Measurements from ENCODE around the gene ADISSP.
"Not testable (repeated sequence)": the region's sequence is repeated elsewhere in the genome, so short reads cannot be mapped to it uniquely, and the experiment has no call there.

The ADISSP gene

GRCh38 chr20:3794168-3794567, 26.6 kb upstream of the ADISSP start:
- H3K4me2 ChIP-seq (ENCODE audit: low read length); H2BK120ac ChIP-seq (ENCODE audit: insufficient read depth, low read length, poor library complexity); H3K18ac ChIP-seq (ENCODE audit: low read length); H3K4me3 ChIP-seq (ENCODE audit: low read depth, low read length); H2AFZ ChIP-seq (ENCODE audit: insufficient read depth, low read length, poor library complexity); H3K27ac ChIP-seq (ENCODE audit: low read depth, low read length); H3K14ac ChIP-seq (ENCODE audit: low read length); H3K36me3 ChIP-seq (ENCODE audit: control insufficient read depth in 1 of 2, insufficient read depth in 2 of 2, low read length in 2 of 2); H3K79me1 ChIP-seq (ENCODE audit: low read length); H2AK5ac ChIP-seq (ENCODE audit: low read length); H3K79me2 ChIP-seq (ENCODE audit: control insufficient read depth, insufficient read depth, low read length, poor library complexity); H3K9me3 ChIP-seq (ENCODE audit: insufficient read depth, low read depth, low read length); H2BK5ac ChIP-seq (ENCODE audit: low read depth, low read length, poor library complexity); H3K23ac ChIP-seq (ENCODE audit: low read length); H3K4ac ChIP-seq (ENCODE audit: low read depth, low read length); H2BK12ac ChIP-seq (ENCODE audit: low read length); DNase-seq; H4K8ac ChIP-seq (ENCODE audit: low read depth, low read length); H4K91ac ChIP-seq (ENCODE audit: low read depth, low read length); H3K9ac ChIP-seq (ENCODE audit: low read length); H4K12ac ChIP-seq (ENCODE audit: low read depth, low read length); H3K27me3 ChIP-seq (ENCODE audit: insufficient read depth, low read length): not testable (repeated sequence)
- H3K4me1 ChIP-seq (ENCODE audit: control insufficient read depth in 1 of 2, insufficient read depth in 2 of 2, low read length in 2 of 2), result peaks cover 13 to 15% of the 10 kb centered on the region in 2 experiments
- WGBS (ENCODE audit: extremely low coverage, insufficient coverage, insufficient read length), result no CpG with 5 or more reads among the region's 3 CpGs

GRCh38 chr20:3789201-3789600, 21.6 kb upstream of the ADISSP start:
- WGBS (ENCODE audit: extremely low coverage, insufficient coverage, insufficient read length), result no CpG with 5 or more reads among the region's 4 CpGs
- H4K91ac ChIP-seq (ENCODE audit: low read depth, low read length); H3K79me2 ChIP-seq (ENCODE audit: control insufficient read depth, insufficient read depth, low read length, poor library complexity); H2BK5ac ChIP-seq (ENCODE audit: low read depth, low read length, poor library complexity); H3K9ac ChIP-seq (ENCODE audit: low read length); H3K14ac ChIP-seq (ENCODE audit: low read length); H3K4me2 ChIP-seq (ENCODE audit: low read length); H3K27ac ChIP-seq (ENCODE audit: low read depth, low read length); H2BK12ac ChIP-seq (ENCODE audit: low read length); H3K9me3 ChIP-seq (ENCODE audit: insufficient read depth, low read depth, low read length); H3K4me3 ChIP-seq (ENCODE audit: low read depth, low read length); H2AFZ ChIP-seq (ENCODE audit: insufficient read depth, low read length, poor library complexity); DNase-seq; H3K79me1 ChIP-seq (ENCODE audit: low read length); H2AK5ac ChIP-seq (ENCODE audit: low read length); H3K4ac ChIP-seq (ENCODE audit: low read depth, low read length); H3K27me3 ChIP-seq (ENCODE audit: insufficient read depth, low read length); H4K12ac ChIP-seq (ENCODE audit: low read depth, low read length); H4K8ac ChIP-seq (ENCODE audit: low read depth, low read length); H3K23ac ChIP-seq (ENCODE audit: low read length); H3K18ac ChIP-seq (ENCODE audit: low read length); H2BK120ac ChIP-seq (ENCODE audit: insufficient read depth, low read length, poor library complexity): not testable (repeated sequence)
- peaks cover 11 to 18% of the 10 kb centered on the region in 2 experiments for H3K4me1 ChIP-seq (ENCODE audit: control insufficient read depth in 1 of 2, insufficient read depth in 2 of 2, low read length in 2 of 2)
- H3K36me3 ChIP-seq (ENCODE audit: control insufficient read depth in 1 of 2, insufficient read depth in 2 of 2, low read length in 2 of 2), result peaks cover 7 to 11% of the 10 kb centered on the region in 2 experiments

- Histone ChIP-seq H2AFZ (ENCODE audit: insufficient read depth, low read length, poor library complexity) (no peak overlapping the region), H3K36me3 (ENCODE audit: control insufficient read depth in 1 of 2, insufficient read depth in 2 of 2, low read length in 2 of 2) (peaks cover 8 to 12% of the 10 kb centered on the region in 2 experiments), H2BK12ac (ENCODE audit: low read length) (no peak overlapping the region), H3K79me2 (ENCODE audit: control insufficient read depth, insufficient read depth, low read length, poor library complexity) (peaks cover 4% of the 10 kb centered on the region), H3K18ac (ENCODE audit: low read length) (no peak overlapping the region), H2BK120ac (ENCODE audit: insufficient read depth, low read length, poor library complexity) (no peak overlapping the region), H3K9ac (ENCODE audit: low read length) (no peak overlapping the region), H4K12ac (ENCODE audit: low read depth, low read length) (no peak overlapping the region), H2AK5ac (ENCODE audit: low read length) (no peak overlapping the region), H3K79me1 (ENCODE audit: low read length) (peaks cover 3% of the 10 kb centered on the region), H3K23ac (ENCODE audit: low read length) (no peak overlapping the region), H3K14ac (ENCODE audit: low read length) (no peak overlapping the region), H4K91ac (ENCODE audit: low read depth, low read length) (no peak overlapping the region), H2BK5ac (ENCODE audit: low read depth, low read length, poor library complexity) (no peak overlapping the region), H3K27me3 (ENCODE audit: insufficient read depth, low read length) (no peaks in the 10 kb centered on the region), H4K8ac (ENCODE audit: low read depth, low read length) (no peak overlapping the region), H3K27ac (ENCODE audit: low read depth, low read length) (no peak overlapping the region), H3K9me3 (ENCODE audit: insufficient read depth, low read depth, low read length) (peaks cover 1% of the 10 kb centered on the region), H3K4me3 (ENCODE audit: low read depth, low read length) (no peak overlapping the region), H3K4ac (ENCODE audit: low read depth, low read length) (no peak overlapping the region), H3K4me2 (ENCODE audit: low read length) (no peak overlapping the region), H3K4me1 (ENCODE audit: control insufficient read depth in 1 of 2, insufficient read depth in 2 of 2, low read length in 2 of 2) (peaks cover 12 to 21% of the 10 kb centered on the region in 2 experiments)
- no CpG with 5 or more reads among the region's 4 CpGs for WGBS (ENCODE audit: extremely low coverage, insufficient coverage, insufficient read length)
- no peak for DNase-seq
Observed at GRCh38 chr20:3788685-3789155, 21.2 kb upstream of the ADISSP start.

GRCh38 chr20:3787324-3788014, 19.9 kb upstream of the ADISSP start:
- H2BK120ac ChIP-seq (ENCODE audit: insufficient read depth, low read length, poor library complexity), result no peak overlapping the region
- DNase-seq, result no peak

More at GRCh38 chr20:3787324-3788014, 19.9 kb upstream of the ADISSP start:
- Histone ChIP-seq H4K12ac (ENCODE audit: low read depth, low read length) (no peak overlapping the region), H3K18ac (ENCODE audit: low read length) (no peak overlapping the region), H3K4ac (ENCODE audit: low read depth, low read length) (no peak overlapping the region), H3K4me2 (ENCODE audit: low read length) (no peak overlapping the region), H3K27ac (ENCODE audit: low read depth, low read length) (no peak overlapping the region), H4K91ac (ENCODE audit: low read depth, low read length) (no peak overlapping the region), H3K79me2 (ENCODE audit: control insufficient read depth, insufficient read depth, low read length, poor library complexity) (peaks cover 5% of the 10 kb centered on the region), H4K8ac (ENCODE audit: low read depth, low read length) (no peak overlapping the region), H3K4me1 (ENCODE audit: control insufficient read depth in 1 of 2, insufficient read depth in 2 of 2, low read length in 2 of 2) (peaks cover 21 to 30% of the 10 kb centered on the region in 2 experiments), H2AK5ac (ENCODE audit: low read length) (no peak overlapping the region), H3K79me1 (ENCODE audit: low read length) (peaks cover 3% of the 10 kb centered on the region), H3K23ac (ENCODE audit: low read length) (no peak overlapping the region), H3K36me3 (ENCODE audit: control insufficient read depth in 1 of 2, insufficient read depth in 2 of 2, low read length in 2 of 2) (peaks cover 8 to 12% of the 10 kb centered on the region in 2 experiments), H3K14ac (ENCODE audit: low read length) (no peak overlapping the region), H3K4me3 (ENCODE audit: low read depth, low read length) (no peak overlapping the region), H3K27me3 (ENCODE audit: insufficient read depth, low read length) (no peaks in the 10 kb centered on the region), H3K9ac (ENCODE audit: low read length) (no peak overlapping the region), H2AFZ (ENCODE audit: insufficient read depth, low read length, poor library complexity) (no peak overlapping the region), H2BK5ac (ENCODE audit: low read depth, low read length, poor library complexity) (no peak overlapping the region), H2BK12ac (ENCODE audit: low read length) (no peak overlapping the region), H3K9me3 (ENCODE audit: insufficient read depth, low read depth, low read length) (peaks cover 1% of the 10 kb centered on the region)
- no CpG with 5 or more reads among the region's 5 CpGs for WGBS (ENCODE audit: extremely low coverage, insufficient coverage, insufficient read length)

All from trophoblast cell (in vitro differentiated cells and primary cell).